GM23248 (cell line): ENCODE results near the gene TMEM150B. TPM values are rescaled to one million over a fixed set of nuclear protein-coding genes. Genes with fewer than 3 reads are reported as not detected.

Experiments used
- DNase-seq: peaks from one replicate; pipeline ENCODE4 v3.0.0-alpha.2; 2015
- H2AFZ ChIP-seq: fragments of 200-600 bp; sonication (generic); 2 replicates; pipeline ENCODE4 v1.6.1; 2016; ENCODE audit warnings: antibody characterized with exemption
- H3F3A ChIP-seq: fragments of 200-600 bp; sonication (generic); 2 replicates; pipeline ENCODE4 v1.6.1; 2016; ENCODE audit warnings: mild to moderate bottlenecking, antibody characterized with exemption, mixed run types; ENCODE audit not compliant: insufficient read depth
- H3K27ac ChIP-seq: fragments of 200-600 bp; sonication (generic); 2 replicates; pipeline ENCODE4 v1.5.1; 2016; ENCODE audit warnings: mild to moderate bottlenecking
- H3K27me3 ChIP-seq: fragments of 200-600 bp; sonication (generic); replicated peaks from 2 replicates; pipeline ENCODE4 v1.6.1; 2016; ENCODE audit warnings: mild to moderate bottlenecking; ENCODE audit not compliant: insufficient read depth
- H3K36me3 ChIP-seq: fragments of 200-600 bp; sonication (generic); 2 replicates; pipeline ENCODE4 v1.6.1; 2016; ENCODE audit warnings: low read depth, mild to moderate bottlenecking
- H3K4me1 ChIP-seq: fragments of 200-600 bp; sonication (generic); 2 replicates; pipeline ENCODE4 v1.6.1; 2016; ENCODE audit warnings: mild to moderate bottlenecking; ENCODE audit not compliant: insufficient read depth
- H3K4me2 ChIP-seq: fragments of 200-600 bp; sonication (generic); one replicate; pipeline ENCODE4 v1.6.1; 2016; ENCODE audit warnings: mild to moderate bottlenecking; ENCODE audit not compliant: unreplicated experiment
- H3K4me3 ChIP-seq: fragments of 200-600 bp; sonication (generic); 2 replicates; pipeline ENCODE4 v1.5.1; 2016; ENCODE audit warnings: mild to moderate bottlenecking
- H3K79me2 ChIP-seq: fragments of 200-600 bp; sonication (generic); 2 replicates; pipeline ENCODE4 v1.6.1; 2016; ENCODE audit warnings: mild to moderate bottlenecking; ENCODE audit not compliant: insufficient read depth
- H3K9ac ChIP-seq: fragments of 200-600 bp; sonication (generic); 2 replicates; pipeline ENCODE4 v1.6.1; 2016; ENCODE audit warnings: mild to moderate bottlenecking
- H3K9me2 ChIP-seq: fragments of 200-600 bp; sonication (generic); 2 replicates; pipeline ENCODE4 v1.6.1; 2016; ENCODE audit warnings: mixed run types, mild to moderate bottlenecking, moderate library complexity; ENCODE audit not compliant: insufficient read depth
- H3K9me3 ChIP-seq: fragments of 200-600 bp; sonication (generic); one replicate; pipeline ENCODE4 v1.6.1; 2017; ENCODE audit warnings: low read depth
- H4K20me1 ChIP-seq: fragments of 200-600 bp; sonication (generic); 2 replicates; pipeline ENCODE4 v1.6.0; 2016; ENCODE audit not compliant: insufficient read depth
- EZH2 ChIP-seq: fragments of 200-600 bp; sonication (generic); IDR thresholded peaks from 2 replicates; pipeline ENCODE4 v1.6.1; 2018; ENCODE audit warnings: antibody characterized with exemption, mild to moderate bottlenecking; ENCODE audit not compliant: insufficient read depth, poor library complexity, severe bottlenecking
- EZH2phosphoT487 ChIP-seq: fragments of 200-600 bp; sonication (generic); IDR thresholded peaks from 2 replicates; pipeline ENCODE4 v1.6.1; 2018; ENCODE audit warnings: antibody characterized with exemption, moderate library complexity, mild to moderate bottlenecking, low read depth; ENCODE audit not compliant: insufficient read depth
- WGBS, 2 experiments: methylation state at CpG; one replicate each; pipeline ENCODE4 v1.1.6; 2015 to 2017; ENCODE audit warnings: low lambda C conversion rate in 2 of 2, low coverage in 1 of 2; ENCODE audit errors: missing lambda C conversion rate in 2 of 2; 5-methylcytosine and 5-hydroxymethylcytosine counted together
- in situ Hi-C: fragments of 300-500 bp; cut with MboI; formaldehyde crosslinking; loops from 2 replicates; pipeline ENCODE4 v1.15.0; 2020
- polyA plus RNA-seq: library from polyadenylated mRNA; unstranded; fragments of >200 nt; fragmentation: Nextera tagmentation; extraction: Ambion mirVana; gene quantifications from 2 replicates; pipeline ENCODE4 v1.2.1, GENCODE V29; 2016
- total RNA-seq: library from RNA; depleted of rRNA; stranded (reverse); fragments of >200 nt; shearing (Covaris generic); gene quantifications from 2 replicates; pipeline ENCODE4 v1.2.3, GENCODE V29; 2014

TMEM150B gene
- total and polyA plus RNA-seq, 2 experiments from 2014 or later: not detected

GRCh38 chr19:55311797-55312196 is 13.3 kb downstream of the TMEM150B start:
- no peak for DNase-seq
- Histone ChIP-seq H3K4me3 (no peak overlapping the region), H3K9me3 (no peaks in the 10 kb centered on the region), H3K36me3 (no peaks in the 10 kb centered on the region), H3K4me2 (no peak overlapping the region), H2AFZ (no peak overlapping the region), H3K79me2 (no peaks in the 10 kb centered on the region), H3K9ac (no peak overlapping the region), H3K4me1 (no peaks in the 10 kb centered on the region), H3K9me2 (no peaks in the 10 kb centered on the region), H3K27ac (no peak overlapping the region), H4K20me1 (no peaks in the 10 kb centered on the region), H3F3A (no peaks in the 10 kb centered on the region), H3K27me3 (no peaks in the 10 kb centered on the region)
- in situ Hi-C loops: no loop called here
- TF ChIP-seq EZH2 (no peak), EZH2phosphoT487 (no peak)
- WGBS, 2 experiments: 79 to 94% methylated on average over 8 to 18 of the region's 18 CpGs

GRCh38 chr19:55311397-55311796 is 13.7 kb downstream of the TMEM150B start:
- Histone ChIP-seq H2AFZ (no peak overlapping the region), H3K4me1 (no peaks in the 10 kb centered on the region), H3K9me3 (no peaks in the 10 kb centered on the region), H3K4me2 (no peak overlapping the region), H3K36me3 (no peaks in the 10 kb centered on the region), H3K4me3 (no peak overlapping the region), H3K9ac (no peak overlapping the region), H3K27ac (no peak overlapping the region), H3K79me2 (no peaks in the 10 kb centered on the region), H3K9me2 (no peaks in the 10 kb centered on the region), H3F3A (no peaks in the 10 kb centered on the region), H3K27me3 (no peaks in the 10 kb centered on the region), H4K20me1 (no peaks in the 10 kb centered on the region)
- WGBS, 2 experiments: 82 to 88% methylated on average over 9 of the region's 9 CpGs
- no peak for DNase-seq
- TF ChIP-seq EZH2: no peak
- no peak for TF ChIP-seq EZH2phosphoT487
- in situ Hi-C loops: no loop called here

GRCh38 chr19:55310498-55310897 is 14.6 kb downstream of the TMEM150B start:
- in situ Hi-C loops: no loop called here
- Histone ChIP-seq H3K9me3 (no peaks in the 10 kb centered on the region), H3K36me3 (no peaks in the 10 kb centered on the region), H3K4me1 (no peaks in the 10 kb centered on the region), H3K9ac (no peak overlapping the region), H3F3A (no peaks in the 10 kb centered on the region), H3K79me2 (no peaks in the 10 kb centered on the region), H2AFZ (no peak overlapping the region), H3K4me2 (no peak overlapping the region), H3K27ac (no peak overlapping the region), H3K9me2 (no peaks in the 10 kb centered on the region), H3K27me3 (no peaks in the 10 kb centered on the region), H4K20me1 (no peaks in the 10 kb centered on the region), H3K4me3 (no peak overlapping the region)
- DNase-seq: no peak
- TF ChIP-seq EZH2phosphoT487: no peak
- no peak for TF ChIP-seq EZH2
- WGBS, 2 experiments: 50 to 55% methylated on average over 7 of the region's 7 CpGs

GRCh38 chr19:55309448-55309847 is 15.7 kb downstream of the TMEM150B start:
- in situ Hi-C loops: no loop called here
- Histone ChIP-seq H3F3A (no peaks in the 10 kb centered on the region), H3K4me1 (no peaks in the 10 kb centered on the region), H3K4me2 (no peak overlapping the region), H3K9ac (no peak overlapping the region), H3K27me3 (no peaks in the 10 kb centered on the region), H3K4me3 (no peak overlapping the region), H3K36me3 (no peaks in the 10 kb centered on the region), H3K79me2 (no peaks in the 10 kb centered on the region), H3K9me3 (no peaks in the 10 kb centered on the region), H4K20me1 (no peaks in the 10 kb centered on the region), H3K9me2 (no peaks in the 10 kb centered on the region), H2AFZ (no peak overlapping the region), H3K27ac (no peak overlapping the region)
- TF ChIP-seq EZH2: no peak
- TF ChIP-seq EZH2phosphoT487: no peak
- 89 to 90% methylated on average over 5 of the region's 5 CpGs for WGBS, 2 experiments
- no peak for DNase-seq

- Histone ChIP-seq H4K20me1 (no peaks in the 10 kb centered on the region), H3K27ac (no peak overlapping the region), H3K79me2 (no peaks in the 10 kb centered on the region), H3K9me2 (no peaks in the 10 kb centered on the region), H3K4me1 (no peaks in the 10 kb centered on the region), H3K36me3 (no peaks in the 10 kb centered on the region), H3K9me3 (no peaks in the 10 kb centered on the region), H3K4me3 (no peak overlapping the region), H3K27me3 (no peaks in the 10 kb centered on the region), H3F3A (no peaks in the 10 kb centered on the region), H2AFZ (no peak overlapping the region), H3K4me2 (no peak overlapping the region), H3K9ac (no peak overlapping the region)
- no peak for TF ChIP-seq EZH2
- no peak for TF ChIP-seq EZH2phosphoT487
- WGBS, 2 experiments: 93 to 95% methylated on average over 10 to 11 of the region's 11 CpGs
- in situ Hi-C loops: no loop called here
- DNase-seq: no peak
Measured at GRCh38 chr19:55308281-55308680, 16.9 kb downstream of the TMEM150B start.
